Neural cell (in vitro differentiated cells): ENCODE measurements around the gene KRTAP5-8.

Experiments
- CTCF ChIP-seq: fragments of 450-650 bp; IDR thresholded peaks from 2 replicates; pipeline ENCODE4 v1.5.1; 2014; ENCODE audit warnings: antibody characterized with exemption, mild to moderate bottlenecking, moderate library complexity; ENCODE audit not compliant: poor library complexity, severe bottlenecking
- EP300 ChIP-seq: fragments of 450-650 bp; conservative IDR thresholded peaks from 2 replicates; pipeline ENCODE4 v1.6.1; 2014; ENCODE audit warnings: antibody characterized with exemption, mild to moderate bottlenecking, moderate library complexity; ENCODE audit not compliant: poor library complexity, severe bottlenecking
- EZH2 ChIP-seq: fragments of 200-600, 300-800 bp; shearing (Covaris generic), sonication (generic); IDR thresholded peaks from 2 replicates; pipeline ENCODE4 v1.6.1; 2014; ENCODE audit warnings: antibody characterized with exemption, low read length, borderline replicate concordance, mild to moderate bottlenecking; ENCODE audit not compliant: insufficient read depth, poor library complexity, severe bottlenecking
- MXI1 ChIP-seq: fragments of 450-650 bp; conservative IDR thresholded peaks from 2 replicates; pipeline ENCODE4 v1.6.1; 2014; ENCODE audit warnings: antibody characterized with exemption, mild to moderate bottlenecking; ENCODE audit not compliant: poor library complexity, severe bottlenecking
- RAD21 ChIP-seq: fragments of 450-650 bp; conservative IDR thresholded peaks from 2 replicates; pipeline ENCODE4 v1.6.1; 2014; ENCODE audit warnings: antibody characterized with exemption, mild to moderate bottlenecking, moderate library complexity
- REST ChIP-seq: IDR thresholded peaks from 2 replicates; pipeline ENCODE4 v1.6.1; 2012; ENCODE audit warnings: borderline replicate concordance
- SMC3 ChIP-seq: fragments of 450-650 bp; conservative IDR thresholded peaks from 2 replicates; pipeline ENCODE4 v1.6.1; 2014; ENCODE audit warnings: antibody characterized with exemption, mild to moderate bottlenecking, moderate library complexity; ENCODE audit not compliant: poor library complexity
- TAF1 ChIP-seq: IDR thresholded peaks from 2 replicates; pipeline ENCODE4 v1.6.1; 2012; ENCODE audit warnings: low read depth

GRCh38 chr11:71575723-71576424 lies 38.0 kb downstream of the KRTAP5-8 start:
- no peak for TF ChIP-seq EZH2
- TF ChIP-seq CTCF = no peak
- TF ChIP-seq MXI1 = no peak
- TF ChIP-seq SMC3 = no peak
- TF ChIP-seq EP300 = no peak
- TF ChIP-seq REST = no peak
- no peak for TF ChIP-seq TAF1
- TF ChIP-seq RAD21 = no peak
